Neural progenitor cell (in vitro differentiated cells): ENCODE data around the gene NCAN.

ENCODE experiments used
- EZH2 ChIP-seq: fragments of 200-600 bp; sonication (generic); IDR thresholded peaks from 2 replicates; pipeline ENCODE4 v1.6.1; 2017; ENCODE audit warnings: antibody characterized with exemption, mild to moderate bottlenecking, moderate library complexity
- EZH2phosphoT487 ChIP-seq: fragments of 200-600 bp; sonication (generic); IDR thresholded peaks from 2 replicates; pipeline ENCODE4 v1.6.1; 2017; ENCODE audit warnings: antibody characterized with exemption
- TF ChIP-seq, protein P1 (sequence below): fragments of 200-600 bp; sonication (generic); IDR thresholded peaks from 2 replicates; pipeline ENCODE4 v1.5.1; 2017; ENCODE audit warnings: antibody characterized with exemption, mild to moderate bottlenecking

DNA sequence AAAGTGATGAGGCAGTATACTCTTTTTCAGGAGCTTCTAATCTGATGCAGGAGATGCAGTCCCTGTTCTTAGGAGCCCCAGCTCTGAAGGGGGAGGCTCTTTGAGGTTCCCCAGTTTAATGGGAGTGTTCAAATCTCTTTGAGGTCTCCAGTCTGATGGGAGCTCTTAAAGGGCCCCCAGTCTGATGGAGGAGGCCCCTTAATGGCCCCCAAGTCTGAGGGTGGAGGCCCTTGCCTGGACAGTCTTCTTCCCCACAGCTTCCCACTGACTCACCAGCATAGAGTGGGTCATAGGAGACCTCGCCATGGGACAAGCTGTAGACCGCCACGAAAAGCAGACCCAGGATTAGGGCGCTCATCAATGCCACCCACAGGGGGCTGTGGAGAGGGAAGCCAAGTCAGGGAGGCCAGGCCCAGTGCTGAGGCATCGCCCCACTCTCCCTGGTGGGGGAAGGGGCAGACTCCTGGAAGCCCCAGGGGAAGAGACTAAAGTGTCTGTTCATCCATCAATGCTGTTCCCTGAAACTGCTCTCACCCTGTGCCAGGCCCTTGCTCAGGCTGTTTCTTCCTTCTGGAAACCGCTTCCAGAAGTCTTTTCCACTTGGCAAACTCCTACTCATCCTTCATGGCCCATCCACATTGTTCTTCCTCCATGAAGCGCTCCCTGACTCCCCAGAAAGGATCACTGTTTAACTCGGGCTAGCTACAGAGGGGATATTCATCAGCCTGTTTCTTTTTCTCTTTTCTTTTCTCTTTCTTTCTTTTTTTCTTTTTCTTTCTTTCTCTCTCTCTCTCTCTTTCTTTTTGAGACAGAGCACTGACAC is 59.2 kb downstream of the NCAN start:
- TF ChIP-seq, protein P1, sequence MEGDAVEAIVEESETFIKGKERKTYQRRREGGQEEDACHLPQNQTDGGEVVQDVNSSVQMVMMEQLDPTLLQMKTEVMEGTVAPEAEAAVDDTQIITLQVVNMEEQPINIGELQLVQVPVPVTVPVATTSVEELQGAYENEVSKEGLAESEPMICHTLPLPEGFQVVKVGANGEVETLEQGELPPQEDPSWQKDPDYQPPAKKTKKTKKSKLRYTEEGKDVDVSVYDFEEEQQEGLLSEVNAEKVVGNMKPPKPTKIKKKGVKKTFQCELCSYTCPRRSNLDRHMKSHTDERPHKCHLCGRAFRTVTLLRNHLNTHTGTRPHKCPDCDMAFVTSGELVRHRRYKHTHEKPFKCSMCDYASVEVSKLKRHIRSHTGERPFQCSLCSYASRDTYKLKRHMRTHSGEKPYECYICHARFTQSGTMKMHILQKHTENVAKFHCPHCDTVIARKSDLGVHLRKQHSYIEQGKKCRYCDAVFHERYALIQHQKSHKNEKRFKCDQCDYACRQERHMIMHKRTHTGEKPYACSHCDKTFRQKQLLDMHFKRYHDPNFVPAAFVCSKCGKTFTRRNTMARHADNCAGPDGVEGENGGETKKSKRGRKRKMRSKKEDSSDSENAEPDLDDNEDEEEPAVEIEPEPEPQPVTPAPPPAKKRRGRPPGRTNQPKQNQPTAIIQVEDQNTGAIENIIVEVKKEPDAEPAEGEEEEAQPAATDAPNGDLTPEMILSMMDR = no peak
- no peak for TF ChIP-seq EZH2
- no peak for TF ChIP-seq EZH2phosphoT487
